H1 (cell line): ENCODE measurements around the gene SYNGR4. TPM values are rescaled to one million over a fixed set of nuclear protein-coding genes. Genes with fewer than 3 reads are reported as not detected.

ENCODE experiments used
- CTCF ChIA-PET: fragments of 300-600 bp; sonication (Branson Sonifier 250); formaldehyde crosslinking; loops from one replicate; lab custom pipeline; 2021; ENCODE audit not compliant: partially characterized antibody; lab: Charles Lee
- POLR2A ChIA-PET: fragments of 300-600 bp; sonication (Branson Sonifier 250); formaldehyde crosslinking; loops from one replicate; lab custom pipeline; 2021; ENCODE audit warnings: inconsistent platforms; ENCODE audit not compliant: partially characterized antibody; lab: Charles Lee
- DNase-seq, 2 experiments: peaks; one replicate each; pipeline versions ENCODE4 v3.0.0 to v3.0.0-alpha.2; 2010 to 2022; ENCODE audit warnings: low spot score in 2 of 2, low read depth in 1 of 2, mixed read lengths in 1 of 2
- FAIRE-seq: peaks from 2 replicates; lab custom pipeline; 2011; peaks lifted over from hg19 to GRCh38; lab: Jason Lieb, UNC
- H2AFZ ChIP-seq: 2 replicates; pipeline ENCODE4 v1.8.1; 2012; ENCODE audit warnings: low read length, inconsistent platforms
- H2AK5ac ChIP-seq: 2 replicates; pipeline ENCODE4 v1.6.1; 2013; ENCODE audit warnings: low read depth, low read length
- H2BK120ac ChIP-seq: replicated peaks from 2 replicates; pipeline ENCODE3; 2013; ENCODE audit warnings: low read depth, low read length, inconsistent platforms
- H2BK12ac ChIP-seq: 2 replicates; pipeline ENCODE4 v1.6.1; 2013; ENCODE audit warnings: low read depth, low read length
- H2BK15ac ChIP-seq: 2 replicates; pipeline ENCODE4 v1.6.1; 2013; ENCODE audit warnings: low read length
- H2BK20ac ChIP-seq: 2 replicates; pipeline ENCODE4 v1.6.1; 2013; ENCODE audit warnings: low read length
- H2BK5ac ChIP-seq: 2 replicates; pipeline ENCODE4 v1.6.1; 2013; ENCODE audit warnings: low read depth, low read length
- H3K14ac ChIP-seq: 2 replicates; pipeline ENCODE4 v1.6.1; 2013; ENCODE audit warnings: inconsistent platforms; ENCODE audit not compliant: insufficient read length
- H3K18ac ChIP-seq: 2 replicates; pipeline ENCODE4 v1.6.1; 2013; ENCODE audit warnings: low read length; ENCODE audit errors: extremely low read depth
- H3K23ac ChIP-seq: 2 replicates; pipeline ENCODE4 v1.6.1; 2013; ENCODE audit warnings: inconsistent platforms; ENCODE audit not compliant: insufficient read length
- H3K23me2 ChIP-seq: 2 replicates; pipeline ENCODE4 v1.6.1; 2013; ENCODE audit warnings: low read depth, low read length
- H3K27ac ChIP-seq: 2 replicates; pipeline ENCODE4 v1.6.1; 2011; ENCODE audit warnings: low read depth, low read length, inconsistent platforms
- H3K27me3 ChIP-seq, 4 experiments: replicated peaks in 1 of 4; 1 replicate in 1 of 4; 2 replicates in 3 of 4; pipeline versions ENCODE4 v1.6.1 to v1.8.1; 2011 to 2013; ENCODE audit warnings: low read length in 3 of 4, mild to moderate bottlenecking in 3 of 4, inconsistent platforms in 2 of 4, mixed read lengths in 2 of 4, moderate library complexity in 1 of 4; ENCODE audit not compliant: control insufficient read depth in 3 of 4, insufficient read depth in 3 of 4; ENCODE audit errors: extremely low read depth in 1 of 4
- H3K36me3 ChIP-seq, 4 experiments: 2 replicates each; pipeline versions ENCODE4 v1.6.1 to v1.8.1; 2011 to 2013; ENCODE audit warnings: mild to moderate bottlenecking in 4 of 4, low read length in 3 of 4, moderate library complexity in 2 of 4, control low read depth in 1 of 4, inconsistent platforms in 1 of 4; ENCODE audit not compliant: insufficient read depth in 4 of 4, control insufficient read depth in 2 of 4
- H3K4ac ChIP-seq: replicated peaks from 2 replicates; pipeline ENCODE3; 2013; ENCODE audit warnings: low read length, low read depth, mixed read lengths, inconsistent platforms; ENCODE audit not compliant: insufficient read length
- H3K4me1 ChIP-seq, 4 experiments: replicated peaks in 1 of 4; 1 replicate in 1 of 4; 2 replicates in 3 of 4; pipeline versions ENCODE4 v1.6.1 to v1.8.1; 2011 to 2013; ENCODE audit warnings: low read length in 3 of 4, inconsistent platforms in 2 of 4, mixed read lengths in 1 of 4; ENCODE audit not compliant: insufficient read depth in 4 of 4, control insufficient read depth in 3 of 4
- H3K4me2 ChIP-seq, 2 experiments: 2 replicates each; pipeline versions ENCODE4 v1.6.1 to v1.8.1; 2011 to 2013; ENCODE audit warnings: low read depth in 2 of 2, low read length in 2 of 2, control low read depth in 1 of 2, inconsistent platforms in 1 of 2, mild to moderate bottlenecking in 1 of 2; ENCODE audit not compliant: insufficient read depth in 1 of 2
- H3K4me3 ChIP-seq, 4 experiments: fragments of 200-600, 300-600 bp in 1 of 4; sonication (generic), shearing (Covaris generic), sonication (Bioruptor Twin) in 1 of 4; 2 replicates each; pipeline versions ENCODE4 v1.5.1 to v1.8.1; 2011 to 2016; ENCODE audit warnings: low read length in 4 of 4, low read depth in 3 of 4, control low read depth in 2 of 4, inconsistent platforms in 2 of 4, mild to moderate bottlenecking in 2 of 4, mixed read lengths in 1 of 4, moderate library complexity in 1 of 4; ENCODE audit not compliant: insufficient read depth in 2 of 4; ENCODE audit errors: extremely low read depth in 1 of 4
- H3K56ac ChIP-seq: replicated peaks from 2 replicates; pipeline ENCODE3; 2013; ENCODE audit warnings: low read depth, mild to moderate bottlenecking, mixed read lengths, low read length, inconsistent platforms; ENCODE audit not compliant: insufficient read length
- H3K79me1 ChIP-seq: 2 replicates; pipeline ENCODE4 v1.6.1; 2013; ENCODE audit warnings: low read depth, low read length, control low read depth
- H3K79me2 ChIP-seq, 2 experiments: 2 replicates each; pipeline versions ENCODE4 v1.6.1 to v1.8.1; 2012 to 2013; ENCODE audit warnings: low read length in 2 of 2, mild to moderate bottlenecking in 2 of 2, inconsistent platforms in 1 of 2; ENCODE audit not compliant: insufficient read depth in 2 of 2, control insufficient read depth in 1 of 2
- H3K9ac ChIP-seq, 4 experiments: replicated peaks in 1 of 4; 1 replicate in 1 of 4; 2 replicates in 3 of 4; pipeline versions ENCODE4 v1.6.1 to v1.8.1; 2011 to 2013; ENCODE audit warnings: low read depth in 3 of 4, low read length in 3 of 4, control low read depth in 2 of 4, mild to moderate bottlenecking in 2 of 4, moderate library complexity in 2 of 4, inconsistent platforms in 1 of 4; ENCODE audit errors: extremely low read depth in 1 of 4
- H3K9me3 ChIP-seq, 2 experiments: 2 replicates each; pipeline versions ENCODE4 v1.6.1 to v1.8.1; 2012 to 2013; ENCODE audit warnings: mild to moderate bottlenecking in 2 of 2, moderate library complexity in 2 of 2, control low read depth in 1 of 2, inconsistent platforms in 1 of 2, low read depth in 1 of 2, low read length in 1 of 2, mixed read lengths in 1 of 2; ENCODE audit not compliant: insufficient read depth in 2 of 2
- H4K20me1 ChIP-seq, 2 experiments: replicated peaks in 1 of 2; 2 replicates each; pipeline versions ENCODE3 to v1.8.1; 2011 to 2013; ENCODE audit warnings: inconsistent platforms in 2 of 2, low read length in 2 of 2, mild to moderate bottlenecking in 1 of 2; ENCODE audit not compliant: insufficient read depth in 2 of 2, control insufficient read depth in 1 of 2
- H4K5ac ChIP-seq: 2 replicates; pipeline ENCODE4 v1.6.1; 2013; ENCODE audit warnings: low read length, low read depth, mixed read lengths, inconsistent platforms; ENCODE audit not compliant: insufficient read length
- H4K8ac ChIP-seq: 2 replicates; pipeline ENCODE4 v1.8.0; 2013; ENCODE audit warnings: mild to moderate bottlenecking, moderate library complexity, low read length, inconsistent platforms; ENCODE audit not compliant: insufficient read depth; ENCODE audit errors: extremely low read depth
- H4K91ac ChIP-seq: replicated peaks from 2 replicates; pipeline ENCODE3; 2013; ENCODE audit warnings: low read length, mixed read lengths, inconsistent platforms; ENCODE audit not compliant: insufficient read length
- GABPA ChIP-seq: IDR thresholded peaks from 2 replicates; pipeline ENCODE4 v1.6.1; 2011; ENCODE audit warnings: mild to moderate bottlenecking, low read length, moderate library complexity, borderline replicate concordance; ENCODE audit not compliant: insufficient read depth
- PHF8 ChIP-seq: fragments of 200-600 bp; sonication (generic); conservative IDR thresholded peaks from 2 replicates; pipeline ENCODE4 v1.7.1; 2012; ENCODE audit warnings: low read depth, mild to moderate bottlenecking, inconsistent platforms, low read length, moderate library complexity
- TAF1 ChIP-seq: IDR thresholded peaks from 2 replicates; pipeline ENCODE4 v1.6.1; 2011; ENCODE audit warnings: mild to moderate bottlenecking, low read depth, low read length
- WGBS, 2 experiments: shearing (Covaris generic) in 1 of 2; methylation state at CpG; one replicate each; pipeline versions ENCODE4 v1.1.6 to v1.1.7; 2013 to 2015; ENCODE audit warnings: low lambda C conversion rate in 2 of 2, mixed read lengths in 2 of 2, inconsistent platforms in 1 of 2, low coverage in 1 of 2, missing lambda C conversion rate in 1 of 2; ENCODE audit not compliant: insufficient replicate concordance in 2 of 2, insufficient coverage in 1 of 2, insufficient read length in 1 of 2; ENCODE audit errors: extremely low coverage in 1 of 2, missing lambda C conversion rate in 1 of 2; 5-methylcytosine and 5-hydroxymethylcytosine counted together
- polyA plus RNA-seq, 7 experiments: library from polyadenylated mRNA; depleted of rRNA in 3 of 7; stranded (reverse) in 5 of 7; unstranded in 2 of 7; fragments of >200 nt in 5 of 7; fragments of 200-250 nt in 2 of 7; gene quantifications; 1 replicate in 5 of 7; 2 replicates in 1 of 7; 4 replicates in 1 of 7; pipeline versions ENCODE4 v1.2.1 to v1.2.3, GENCODE V29; 2011 to 2013; ENCODE audit warnings: missing spikeins in 2 of 7, mixed read lengths in 2 of 7
- total RNA-seq: library from RNA; stranded (reverse); fragmentation: NEBNext Ultra II Directional; extraction: Animal tissue kit (Norgen Biotek cat#: 25700); gene quantifications from 2 replicates; pipeline ENCODE4 v1.2.1, GENCODE V29; 2021

Gene SYNGR4
- total and polyA plus RNA-seq, 2 of the 8 experiments (the other 6 are each of a cell fraction or from before 2014, with no cell fraction given) = 0.41 TPM; not detected in 1

DNA sequence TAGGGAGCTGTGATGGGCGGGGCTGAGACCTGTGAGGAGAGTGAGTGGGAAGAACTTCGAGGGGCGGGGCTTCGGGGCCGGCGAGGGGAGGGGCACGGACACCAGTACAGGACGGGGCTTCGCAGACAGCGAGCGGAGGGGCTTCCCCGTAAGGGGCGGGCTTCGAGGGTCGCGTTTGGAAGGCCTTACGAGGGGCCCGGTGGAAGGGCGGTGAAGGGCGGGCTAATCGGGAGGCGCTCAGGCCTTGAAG, 42.9 kb upstream of the SYNGR4 start:
- peak overlapping the region; percentile 77 for H2BK120ac ChIP-seq
- peak overlapping the region; percentile 92 for H3K27ac ChIP-seq
- H3K4me3 ChIP-seq = peak overlapping the region; percentile 49 to 81 (median 64)
- H3K56ac ChIP-seq = peak overlapping the region; percentile 96
- peak overlapping the region; percentile 35 to 85 (median 72) for H3K9ac ChIP-seq
- peak overlapping the region; percentile 96 for H2BK12ac ChIP-seq
- no peak for FAIRE-seq
- H3K4me2 ChIP-seq = peak overlapping the region; percentile 83 to 94
- DNase-seq = peak in 1 of 2 experiments; percentile 92
- H2BK15ac ChIP-seq = no peak overlapping the region
- no peak overlapping the region for H2AK5ac ChIP-seq
- H3K23ac ChIP-seq = no peak overlapping the region
- peaks cover 14% of the 10 kb centered on the region; the same call in 1 of the 2 replicates for H3K23me2 ChIP-seq
- peak overlapping the region; percentile 93 for H3K18ac ChIP-seq
- H3K79me2 ChIP-seq = no peaks in the 10 kb centered on the region
- ChIA-PET CTCF (interaction anchor here (0.5 to 4.3 kb wide), 8 partner anchors 8 to 54 kb away, joined by 3 to 22 read pairs (median 5); no protein-coding TSS in a partner anchor), POLR2A (interaction anchor here (0.6 to 8.1 kb wide), 6 partner anchors 9 to 140 kb away, joined by 3 to 35 read pairs (median 4); no protein-coding TSS in a partner anchor)
- no peak overlapping the region for H3K14ac ChIP-seq
- no peaks in the 10 kb centered on the region for H3K79me1 ChIP-seq
- 5% methylated on average over 17 of the region's 22 CpGs; no CpG with 5 or more reads in 1 of the 2 experiments for WGBS, 2 experiments
- peak overlapping the region; percentile 95 for H4K8ac ChIP-seq
- H2BK5ac ChIP-seq = peak overlapping the region; percentile 73
- H4K20me1 ChIP-seq = no peaks in the 10 kb centered on the region
- H2AFZ ChIP-seq = no peak overlapping the region
- peaks cover 0 to 20% (median 10%) of the 10 kb centered on the region in 4 experiments; a peak in 6 of 7 replicates for H3K4me1 ChIP-seq
- peaks cover 0 to 5% (median 2%) of the 10 kb centered on the region in 4 experiments; a peak in 1 of 7 replicates for H3K27me3 ChIP-seq
- H4K91ac ChIP-seq = peak overlapping the region; percentile 84
- peak overlapping the region; percentile 71 for H4K5ac ChIP-seq
- H3K4ac ChIP-seq = no peak overlapping the region
- TF ChIP-seq PHF8 (peak; percentile 35; the same call in 1 of the 2 replicates), GABPA (no peak), TAF1 (peak; percentile 41; the same call in 1 of the 2 replicates)
- no peak overlapping the region for H2BK20ac ChIP-seq
- no peaks in the 10 kb centered on the region for H3K36me3 ChIP-seq
- H3K9me3 ChIP-seq = no peaks in the 10 kb centered on the region
